ENCODE data around the gene TOGARAM1. TPM values are rescaled to one million over a fixed set of nuclear protein-coding genes. Genes with fewer than 3 reads are reported as not detected.

The TOGARAM1 gene, protein sequence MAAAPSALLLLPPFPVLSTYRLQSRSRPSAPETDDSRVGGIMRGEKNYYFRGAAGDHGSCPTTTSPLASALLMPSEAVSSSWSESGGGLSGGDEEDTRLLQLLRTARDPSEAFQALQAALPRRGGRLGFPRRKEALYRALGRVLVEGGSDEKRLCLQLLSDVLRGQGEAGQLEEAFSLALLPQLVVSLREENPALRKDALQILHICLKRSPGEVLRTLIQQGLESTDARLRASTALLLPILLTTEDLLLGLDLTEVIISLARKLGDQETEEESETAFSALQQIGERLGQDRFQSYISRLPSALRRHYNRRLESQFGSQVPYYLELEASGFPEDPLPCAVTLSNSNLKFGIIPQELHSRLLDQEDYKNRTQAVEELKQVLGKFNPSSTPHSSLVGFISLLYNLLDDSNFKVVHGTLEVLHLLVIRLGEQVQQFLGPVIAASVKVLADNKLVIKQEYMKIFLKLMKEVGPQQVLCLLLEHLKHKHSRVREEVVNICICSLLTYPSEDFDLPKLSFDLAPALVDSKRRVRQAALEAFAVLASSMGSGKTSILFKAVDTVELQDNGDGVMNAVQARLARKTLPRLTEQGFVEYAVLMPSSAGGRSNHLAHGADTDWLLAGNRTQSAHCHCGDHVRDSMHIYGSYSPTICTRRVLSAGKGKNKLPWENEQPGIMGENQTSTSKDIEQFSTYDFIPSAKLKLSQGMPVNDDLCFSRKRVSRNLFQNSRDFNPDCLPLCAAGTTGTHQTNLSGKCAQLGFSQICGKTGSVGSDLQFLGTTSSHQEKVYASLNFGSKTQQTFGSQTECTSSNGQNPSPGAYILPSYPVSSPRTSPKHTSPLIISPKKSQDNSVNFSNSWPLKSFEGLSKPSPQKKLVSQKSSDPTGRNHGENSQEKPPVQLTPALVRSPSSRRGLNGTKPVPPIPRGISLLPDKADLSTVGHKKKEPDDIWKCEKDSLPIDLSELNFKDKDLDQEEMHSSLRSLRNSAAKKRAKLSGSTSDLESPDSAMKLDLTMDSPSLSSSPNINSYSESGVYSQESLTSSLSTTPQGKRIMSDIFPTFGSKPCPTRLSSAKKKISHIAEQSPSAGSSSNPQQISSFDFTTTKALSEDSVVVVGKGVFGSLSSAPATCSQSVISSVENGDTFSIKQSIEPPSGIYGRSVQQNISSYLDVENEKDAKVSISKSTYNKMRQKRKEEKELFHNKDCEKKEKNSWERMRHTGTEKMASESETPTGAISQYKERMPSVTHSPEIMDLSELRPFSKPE (N-terminal part only)
- 10 to 100 TPM; 13.5 to 23.6 (median 17.9) TPM for total RNA-seq

DNA sequence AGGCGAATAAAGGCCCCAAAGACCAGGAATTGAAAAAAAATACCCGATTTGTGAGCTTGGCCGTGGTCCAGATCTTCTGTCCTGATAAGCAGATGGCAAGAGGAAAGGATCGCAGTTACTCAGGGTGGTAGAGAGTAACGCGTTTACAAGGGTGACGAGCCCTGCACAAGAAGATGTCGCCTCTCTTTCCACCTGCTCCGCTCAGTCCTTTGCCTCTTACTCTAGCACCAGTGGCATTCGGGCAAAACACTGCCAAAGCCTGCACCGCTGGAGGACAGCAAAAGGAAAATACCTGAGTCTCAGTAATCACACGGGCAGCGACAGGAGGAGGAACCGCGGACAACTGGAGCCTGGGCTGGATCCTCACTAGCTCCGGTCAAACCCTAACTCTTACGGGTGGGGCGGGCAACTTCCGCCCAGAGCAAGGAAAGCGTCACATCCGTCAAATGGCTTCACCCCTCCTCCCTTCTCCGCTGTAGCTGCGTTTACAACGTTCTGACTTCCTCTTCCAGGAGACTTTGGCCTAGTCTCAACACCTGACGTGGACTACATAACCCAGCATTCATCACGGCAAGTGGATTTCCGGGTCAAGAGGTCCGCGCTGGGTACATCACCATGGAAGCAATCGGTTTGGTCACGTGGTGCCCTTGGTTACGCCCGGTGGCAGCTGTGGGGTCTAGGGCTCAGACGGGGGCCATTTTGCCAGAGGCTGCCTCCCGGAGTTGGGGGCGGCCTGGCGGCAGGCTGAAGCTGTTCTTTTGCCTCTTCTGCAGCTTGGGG is at the start of gene TOGARAM1, which contains the start of gene KLHL28:
TOGARAM1 (plus strand) TSS at position 637 of the 780 bp plus-strand sequence. CDS start 232 bp downstream, outside the sequence.
KLHL28 (minus strand) TSS at position 394 of the 780 bp plus-strand sequence. CDS start 16,019 bp downstream, outside the sequence.
- DNase-seq: peak; percentile 98
- H3K36me3 ChIP-seq: no peaks in the 10 kb centered on the region
- H3K9me3 ChIP-seq: no peaks in the 10 kb centered on the region
- H3K4me3 ChIP-seq: peak within 1 kb of the TSS; percentile 65 to 77 (median 72)
- intact Hi-C loops (cut with DNase I; ENCODE audit: low total_unique reads): loop anchor here (10.0 kb wide), 1 partner anchor 173 kb away; the partner anchor contains the start of genes FANCM and FKBP3
- in situ Hi-C loops (cut with MboI; ENCODE audit: low pct_ligation_motif_present in 1 of 4, low pct_unique_long_range_greater_than_20kb in 1 of 4, low sequenced_read_pairs in 3 of 4): loop anchor here in 2 of 4 donors (5.0 to 10.0 kb wide), 4 partner anchors 57 to 173 kb away; partner anchors contain the start of genes FKBP3 (in 2 of the 2) and FANCM (in 1 of the 2)
- H3K27me3 ChIP-seq: no peaks in the 10 kb centered on the region
- WGBS, 2 donors (ENCODE audit: low coverage in 1 of 2): 0% methylated on average over 8 to 34 of the region's 37 CpGs
- peak within 1 kb of the TSS; percentile 90 to 97 (median 94) for H3K27ac ChIP-seq
- peak; percentile 96 for TF ChIP-seq POLR2A (IDR thresholded peaks at IDR 0.05)
- peak; percentile 97 to 99 (median 98) for TF ChIP-seq POLR2AphosphoS5 (IDR thresholded peaks at IDR 0.05)
- TF ChIP-seq EP300 (IDR thresholded peaks at IDR 0.05; ENCODE audit: low read depth): no peak
- TF ChIP-seq, protein P1, sequence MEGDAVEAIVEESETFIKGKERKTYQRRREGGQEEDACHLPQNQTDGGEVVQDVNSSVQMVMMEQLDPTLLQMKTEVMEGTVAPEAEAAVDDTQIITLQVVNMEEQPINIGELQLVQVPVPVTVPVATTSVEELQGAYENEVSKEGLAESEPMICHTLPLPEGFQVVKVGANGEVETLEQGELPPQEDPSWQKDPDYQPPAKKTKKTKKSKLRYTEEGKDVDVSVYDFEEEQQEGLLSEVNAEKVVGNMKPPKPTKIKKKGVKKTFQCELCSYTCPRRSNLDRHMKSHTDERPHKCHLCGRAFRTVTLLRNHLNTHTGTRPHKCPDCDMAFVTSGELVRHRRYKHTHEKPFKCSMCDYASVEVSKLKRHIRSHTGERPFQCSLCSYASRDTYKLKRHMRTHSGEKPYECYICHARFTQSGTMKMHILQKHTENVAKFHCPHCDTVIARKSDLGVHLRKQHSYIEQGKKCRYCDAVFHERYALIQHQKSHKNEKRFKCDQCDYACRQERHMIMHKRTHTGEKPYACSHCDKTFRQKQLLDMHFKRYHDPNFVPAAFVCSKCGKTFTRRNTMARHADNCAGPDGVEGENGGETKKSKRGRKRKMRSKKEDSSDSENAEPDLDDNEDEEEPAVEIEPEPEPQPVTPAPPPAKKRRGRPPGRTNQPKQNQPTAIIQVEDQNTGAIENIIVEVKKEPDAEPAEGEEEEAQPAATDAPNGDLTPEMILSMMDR (IDR thresholded peaks at IDR 0.05): peak in 1 of 5 experiments; percentile 1
- H3K4me1 ChIP-seq: peaks cover 24 to 71% (median 41%) of the 10 kb centered on the region in 4 donors

DNA sequence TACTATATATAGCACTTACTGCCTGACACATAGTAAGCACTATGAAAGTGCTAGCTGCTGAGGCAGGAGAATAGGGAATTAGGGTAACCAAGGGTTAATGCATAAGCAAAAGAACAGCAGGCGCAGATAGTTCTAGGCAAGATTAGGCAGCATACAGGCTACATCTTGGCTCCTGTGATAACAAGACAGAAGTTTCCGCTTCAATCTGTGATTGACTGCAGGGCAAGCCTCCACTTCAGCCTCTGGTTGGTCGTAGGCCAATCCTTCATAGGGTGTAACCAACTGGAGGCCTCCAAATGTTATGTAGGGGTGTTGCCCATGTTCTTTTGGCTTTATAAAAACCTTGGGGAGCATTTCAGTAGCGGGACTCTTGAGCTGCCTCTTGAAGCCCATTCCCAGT is 47.1 kb upstream of the TOGARAM1 start:
- DNase-seq: no peak
- 58 to 62% methylated on average over 2 to 4 of the region's 4 CpGs for WGBS, 2 donors (ENCODE audit: low coverage in 1 of 2)

DNA sequence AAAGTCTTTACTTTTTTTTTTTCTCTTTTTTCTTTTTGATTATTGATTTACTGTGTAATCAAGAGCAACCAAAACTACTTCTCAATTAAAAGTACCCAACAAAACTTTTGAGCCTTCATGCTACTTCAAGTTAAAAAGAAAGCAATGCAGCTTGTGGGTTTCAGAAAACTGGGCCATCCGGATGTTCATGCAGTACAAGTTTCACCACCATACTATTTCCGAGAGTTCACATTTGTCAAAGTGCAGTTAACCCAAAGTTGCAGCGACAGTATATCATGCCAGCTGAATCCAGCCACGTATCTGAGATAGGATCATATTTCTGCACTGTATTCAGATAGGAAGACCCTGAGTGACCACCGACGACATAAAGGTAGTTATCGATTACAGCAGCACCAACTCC is 33.2 kb upstream of the TOGARAM1 start:
- Histone ChIP-seq H3K27ac (no peak overlapping the region), H3K9me3 (no peaks in the 10 kb centered on the region), H3K4me3 (no peak overlapping the region), H3K27me3 (no peaks in the 10 kb centered on the region), H3K4me1 (no peaks in the 10 kb centered on the region), H3K36me3 (no peaks in the 10 kb centered on the region)
- intact Hi-C loops (cut with DNase I; ENCODE audit: low total_unique reads) (no loop called here), in situ Hi-C loops (cut with MboI; ENCODE audit: low pct_ligation_motif_present in 1 of 4, low pct_unique_long_range_greater_than_20kb in 1 of 4, low sequenced_read_pairs in 3 of 4) (no loop called here)
- no peak for DNase-seq
- TF ChIP-seq POLR2A (IDR thresholded peaks at IDR 0.05): no peak
- TF ChIP-seq EP300 (IDR thresholded peaks at IDR 0.05; ENCODE audit: low read depth): no peak
- no peak for TF ChIP-seq POLR2AphosphoS5 (IDR thresholded peaks at IDR 0.05)
- TF ChIP-seq, protein P1 (IDR thresholded peaks at IDR 0.05): no peak
- 85 to 92% methylated on average over 7 of the region's 7 CpGs for whole genome bisulfite sequencing, 2 donors (ENCODE audit: low coverage in 1 of 2)

More for the DNA sequence above, 47.1 kb upstream of the TOGARAM1 start:
- no peak overlapping the region for H3K4me3 ChIP-seq
- H3K9me3 ChIP-seq: no peaks in the 10 kb centered on the region
- H3K36me3 ChIP-seq: no peaks in the 10 kb centered on the region
- peaks cover 32% of the 10 kb centered on the region for H3K27me3 ChIP-seq
- no peak for TF ChIP-seq EP300 (IDR thresholded peaks at IDR 0.05; ENCODE audit: low read depth)
- TF ChIP-seq POLR2AphosphoS5 (IDR thresholded peaks at IDR 0.05): no peak
- TF ChIP-seq, protein P1 (IDR thresholded peaks at IDR 0.05): no peak
- TF ChIP-seq POLR2A (IDR thresholded peaks at IDR 0.05): no peak
- peaks cover 0 to 12% (median 0%) of the 10 kb centered on the region in 4 donors for H3K4me1 ChIP-seq
- in situ Hi-C loops (cut with MboI; ENCODE audit: low pct_ligation_motif_present in 1 of 4, low pct_unique_long_range_greater_than_20kb in 1 of 4, low sequenced_read_pairs in 3 of 4): loop anchor here in 2 of 4 donors (25.0 kb wide), 1 partner anchor 347 kb away; the partner anchor contains the start of gene MIS18BP1 (in 2 of the 2)
- no peak overlapping the region for H3K27ac ChIP-seq
- intact Hi-C loops (cut with DNase I; ENCODE audit: low total_unique reads): loop anchor here (10.0 kb wide), 1 partner anchor 350 kb away; no protein-coding TSS in a partner anchor
